GM23338 (cell line): ENCODE data around the gene TFAP2A. TPM values are rescaled to one million over a fixed set of nuclear protein-coding genes. Genes with fewer than 3 reads are reported as not detected.

Experiments
- ATAC-seq: fragments of 200-7000 bp; cut with Tn5 transposase; 3 replicates; pipeline ENCODE4 v1.9.1; 2020
- DNase-seq: peaks from one replicate; pipeline ENCODE4 v3.0.0-alpha.2; 2015; ENCODE audit warnings: low spot score
- H2AFZ ChIP-seq: fragments of 200-600 bp; sonication (generic); 2 replicates; pipeline ENCODE4 v1.8.0; 2016; ENCODE audit warnings: antibody characterized with exemption, mild to moderate bottlenecking, moderate library complexity
- H3F3A ChIP-seq: fragments of 200-600 bp; sonication (generic); replicated peaks from 2 replicates; pipeline ENCODE4 v1.8.0; 2017; ENCODE audit warnings: antibody characterized with exemption, mixed run types, low read depth
- H3K27ac ChIP-seq: fragments of 200-600 bp; sonication (generic); 2 replicates; pipeline ENCODE4 v1.6.1; 2016; ENCODE audit warnings: low read depth
- H3K27me3 ChIP-seq: fragments of 200-600 bp; sonication (generic); 2 replicates; pipeline ENCODE4 v1.8.0; 2016; ENCODE audit warnings: mild to moderate bottlenecking, mixed run types, moderate library complexity; ENCODE audit not compliant: insufficient read depth
- H3K36me3 ChIP-seq: fragments of 200-600 bp; sonication (generic); 2 replicates; pipeline ENCODE4 v1.8.0; 2016; ENCODE audit warnings: mild to moderate bottlenecking; ENCODE audit not compliant: insufficient read depth
- H3K4me1 ChIP-seq: fragments of 200-600 bp; sonication (generic); 2 replicates; pipeline ENCODE4 v1.8.0; 2016; ENCODE audit warnings: mild to moderate bottlenecking, moderate library complexity; ENCODE audit not compliant: insufficient read depth
- H3K4me2 ChIP-seq: fragments of 200-600 bp; sonication (generic); 2 replicates; pipeline ENCODE4 v1.7.1; 2017; ENCODE audit warnings: mixed run types
- H3K4me3 ChIP-seq: fragments of 200-600 bp; sonication (generic); 2 replicates; pipeline ENCODE4 v1.6.1; 2016; ENCODE audit warnings: mixed run types
- H3K79me2 ChIP-seq: fragments of 200-600 bp; sonication (generic); replicated peaks from 2 replicates; pipeline ENCODE4 v1.8.0; 2017; ENCODE audit warnings: mild to moderate bottlenecking; ENCODE audit not compliant: insufficient read depth
- H3K9me2 ChIP-seq: fragments of 200-600 bp; sonication (generic); 2 replicates; pipeline ENCODE4 v1.8.0; 2017; ENCODE audit not compliant: insufficient read depth
- H4K20me1 ChIP-seq: fragments of 200-600 bp; sonication (generic); replicated peaks from 2 replicates; pipeline ENCODE4 v1.8.0; 2017; ENCODE audit warnings: mild to moderate bottlenecking; ENCODE audit not compliant: insufficient read depth
- H3K27ac Mint-ChIP-seq: 2 replicates; pipeline ENCODE4 v1.8.0; 2020; ENCODE audit warnings: inconsistent platforms, mild to moderate bottlenecking, moderate library complexity, mixed read lengths
- H3K27me3 Mint-ChIP-seq: 3 replicates; pipeline ENCODE4 v1.8.0; 2022; ENCODE audit warnings: low read depth, mild to moderate bottlenecking, moderate library complexity, mixed read lengths, inconsistent platforms; ENCODE audit not compliant: insufficient read depth, poor library complexity
- H3K36me3 Mint-ChIP-seq: 3 replicates; pipeline ENCODE4 v1.8.0; 2021; ENCODE audit warnings: low read depth, mild to moderate bottlenecking, inconsistent platforms, moderate library complexity, mixed read lengths
- H3K4me1 Mint-ChIP-seq: 3 replicates; pipeline ENCODE4 v1.8.0; 2020; ENCODE audit warnings: mild to moderate bottlenecking, inconsistent platforms, mixed read lengths
- H3K4me3 Mint-ChIP-seq: 3 replicates; pipeline ENCODE4 v1.8.0; 2021; ENCODE audit warnings: moderate library complexity, mild to moderate bottlenecking, inconsistent platforms, mixed read lengths
- H3K9me3 Mint-ChIP-seq: 3 replicates; pipeline ENCODE4 v1.8.0; 2020; ENCODE audit warnings: moderate library complexity, mild to moderate bottlenecking, inconsistent platforms, mixed read lengths
- EZH2 ChIP-seq: fragments of 200-600 bp; sonication (generic); IDR thresholded peaks from one replicate; pipeline ENCODE4 v1.8.0; 2017; ENCODE audit warnings: antibody characterized with exemption, mild to moderate bottlenecking, low read depth; ENCODE audit not compliant: unreplicated experiment
- EZH2phosphoT487 ChIP-seq: fragments of 200-600 bp; sonication (generic); IDR thresholded peaks from one replicate; pipeline ENCODE4 v1.8.1; 2018; ENCODE audit warnings: antibody characterized with exemption; ENCODE audit not compliant: unreplicated experiment
- NANOG ChIP-seq: IDR thresholded peaks from 2 replicates; pipeline ENCODE4 v1.6.1; 2016; ENCODE audit warnings: antibody characterized with exemption, borderline replicate concordance
- POLR2AphosphoS5 ChIP-seq: IDR thresholded peaks from 2 replicates; pipeline ENCODE4 v1.6.1; 2016; ENCODE audit warnings: antibody characterized with exemption, low read depth
- STAT1 ChIP-seq: IDR thresholded peaks from one replicate; pipeline ENCODE4 v1.6.1; 2016; ENCODE audit warnings: antibody characterized with exemption; ENCODE audit not compliant: unreplicated experiment
- ZNF114 ChIP-seq: fragments of 250-450 bp; sonication (Bioruptor Pico); IDR thresholded peaks from 2 replicates; pipeline ENCODE4 v1.5.0; 2020; ENCODE audit warnings: mild to moderate bottlenecking, moderate library complexity
- polyA plus RNA-seq: library from polyadenylated mRNA; unstranded; fragments of >200 nt; fragmentation: Nextera tagmentation; extraction: Ambion mirVana; gene quantifications from 2 replicates; pipeline ENCODE4 v1.2.1, GENCODE V29; 2016
- total RNA-seq: library from RNA; depleted of rRNA; stranded (reverse); fragments of >200 nt; shearing (Covaris generic); gene quantifications from 2 replicates; pipeline ENCODE4 v1.2.3, GENCODE V29; 2014
- TF ChIP-seq, protein P1 (sequence below): IDR thresholded peaks from 2 replicates; pipeline ENCODE4 v1.6.1; 2016; ENCODE audit warnings: antibody characterized with exemption

Gene TFAP2A
- total and polyA plus RNA-seq, 2 experiments from 2014 or later = not detected

DNA sequence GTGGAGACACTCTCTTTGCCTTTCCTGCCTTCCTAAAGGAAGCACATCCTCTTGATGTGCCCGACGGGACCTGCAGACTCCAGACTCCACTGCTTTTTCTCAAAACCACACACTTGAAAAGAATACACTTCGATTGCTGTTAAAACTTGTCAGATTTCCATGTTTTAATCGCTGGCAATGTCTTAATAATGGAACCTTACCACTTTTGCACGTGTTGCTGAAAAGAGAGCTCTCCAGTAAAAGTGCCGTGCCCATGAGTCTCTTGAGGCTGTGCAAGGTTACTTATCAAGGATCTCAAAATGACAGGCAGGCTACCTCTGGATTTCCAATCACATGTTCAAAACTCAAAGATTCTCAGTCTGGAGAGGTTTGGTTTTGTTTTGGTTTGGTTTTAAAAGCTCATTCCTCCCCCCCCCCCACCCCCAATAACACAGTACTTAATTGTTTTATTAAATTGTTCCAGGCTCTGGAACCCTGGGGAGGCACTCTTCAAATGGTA lies 12.0 kb upstream of the TFAP2A start:
- H3K27ac ChIP-seq = no peak overlapping the region
- H3K9me3 Mint-ChIP-seq = peaks cover 3% of the 10 kb centered on the region; the same call in 2 of the 3 replicates
- peak overlapping the region; percentile 79 for H3K4me2 ChIP-seq
- no peak overlapping the region for H3K27ac Mint-ChIP-seq
- H3K36me3 ChIP-seq = no peaks in the 10 kb centered on the region
- peaks cover 35% of the 10 kb centered on the region for H3K4me1 Mint-ChIP-seq
- peaks cover 32% of the 10 kb centered on the region for H3F3A ChIP-seq
- no peaks in the 10 kb centered on the region for H3K36me3 Mint-ChIP-seq
- H3K4me3 ChIP-seq = peak overlapping the region; percentile 55
- peaks cover 82% of the 10 kb centered on the region for H3K27me3 ChIP-seq
- no peak for ATAC-seq
- TF ChIP-seq EZH2 (peak; percentile 72), NANOG (0 out of 2 replicates have a peak, but pooled peaks have one; percentile 9), STAT1 (no peak)
- H2AFZ ChIP-seq = peak overlapping the region; percentile 25; the same call in 1 of the 2 replicates
- no peaks in the 10 kb centered on the region for H3K9me2 ChIP-seq
- H3K79me2 ChIP-seq = no peaks in the 10 kb centered on the region
- DNase-seq = no peak
- H4K20me1 ChIP-seq = peaks cover 17% of the 10 kb centered on the region
- peaks cover 83% of the 10 kb centered on the region for H3K27me3 Mint-ChIP-seq
- peak overlapping the region; percentile 77 for H3K4me3 Mint-ChIP-seq
- peaks cover 49% of the 10 kb centered on the region for H3K4me1 ChIP-seq

GRCh38 chr6:10425975-10426780 lies 11.3 kb upstream of the TFAP2A start:
- DNase-seq (peak; percentile 72), ATAC-seq (peak; percentile 50)
- Histone ChIP-seq H3K79me2 (no peaks in the 10 kb centered on the region), H3K9me2 (no peaks in the 10 kb centered on the region), H3K4me1 (peaks cover 49% of the 10 kb centered on the region), H3K4me2 (peak overlapping the region; percentile 79), H3K27me3 (peaks cover 87% of the 10 kb centered on the region), H2AFZ (peak overlapping the region; percentile 45; the same call in 1 of the 2 replicates), H3K36me3 (no peaks in the 10 kb centered on the region), H4K20me1 (peaks cover 17% of the 10 kb centered on the region), H3K27ac (no peak overlapping the region), H3K4me3 (peak overlapping the region; percentile 55), H3F3A (peaks cover 35% of the 10 kb centered on the region)
- Mint-ChIP-seq H3K4me1 (peaks cover 41% of the 10 kb centered on the region), H3K36me3 (no peaks in the 10 kb centered on the region), H3K9me3 (peaks cover 3% of the 10 kb centered on the region; the same call in 2 of the 3 replicates), H3K27me3 (peaks cover 89% of the 10 kb centered on the region), H3K27ac (no peak overlapping the region), H3K4me3 (peak overlapping the region; percentile 77)
- TF ChIP-seq POLR2AphosphoS5 = no peak
- no peak for TF ChIP-seq ZNF114 (CRISPR knock-in tag)
- TF ChIP-seq EZH2phosphoT487 = peak; percentile 57
- TF ChIP-seq, protein P1, sequence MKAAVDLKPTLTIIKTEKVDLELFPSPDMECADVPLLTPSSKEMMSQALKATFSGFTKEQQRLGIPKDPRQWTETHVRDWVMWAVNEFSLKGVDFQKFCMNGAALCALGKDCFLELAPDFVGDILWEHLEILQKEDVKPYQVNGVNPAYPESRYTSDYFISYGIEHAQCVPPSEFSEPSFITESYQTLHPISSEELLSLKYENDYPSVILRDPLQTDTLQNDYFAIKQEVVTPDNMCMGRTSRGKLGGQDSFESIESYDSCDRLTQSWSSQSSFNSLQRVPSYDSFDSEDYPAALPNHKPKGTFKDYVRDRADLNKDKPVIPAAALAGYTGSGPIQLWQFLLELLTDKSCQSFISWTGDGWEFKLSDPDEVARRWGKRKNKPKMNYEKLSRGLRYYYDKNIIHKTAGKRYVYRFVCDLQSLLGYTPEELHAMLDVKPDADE = no peak
- peak; percentile 44 for TF ChIP-seq EZH2
